Epithelial cell of proximal tubule (primary cell): ENCODE measurements around the gene MAP3K5. TPM values are rescaled to one million over a fixed set of nuclear protein-coding genes. Genes with fewer than 3 reads are reported as not detected.

Experiments used
- DNase-seq: peaks from one replicate; pipeline ENCODE4 v3.0.0-alpha.2; 2011; ENCODE audit warnings: low read depth
- H3K4me3 ChIP-seq: 2 replicates; pipeline ENCODE4 v1.5.1; 2011; ENCODE audit warnings: low read depth, mild to moderate bottlenecking, low read length
- total RNA-seq: library from RNA; depleted of rRNA; stranded (reverse); fragments of >200 nt; gene quantifications from 2 replicates; pipeline ENCODE4 v1.2.3, GENCODE V29; 2015
- TF ChIP-seq, protein P1 (sequence below): conservative IDR thresholded peaks from 2 replicates; pipeline ENCODE4 v1.5.1; 2012; ENCODE audit warnings: low read depth, mild to moderate bottlenecking, low read length

The MAP3K5 gene
- total RNA-seq, 1 donor from 2014 or later, result 7.8 TPM

DNA sequence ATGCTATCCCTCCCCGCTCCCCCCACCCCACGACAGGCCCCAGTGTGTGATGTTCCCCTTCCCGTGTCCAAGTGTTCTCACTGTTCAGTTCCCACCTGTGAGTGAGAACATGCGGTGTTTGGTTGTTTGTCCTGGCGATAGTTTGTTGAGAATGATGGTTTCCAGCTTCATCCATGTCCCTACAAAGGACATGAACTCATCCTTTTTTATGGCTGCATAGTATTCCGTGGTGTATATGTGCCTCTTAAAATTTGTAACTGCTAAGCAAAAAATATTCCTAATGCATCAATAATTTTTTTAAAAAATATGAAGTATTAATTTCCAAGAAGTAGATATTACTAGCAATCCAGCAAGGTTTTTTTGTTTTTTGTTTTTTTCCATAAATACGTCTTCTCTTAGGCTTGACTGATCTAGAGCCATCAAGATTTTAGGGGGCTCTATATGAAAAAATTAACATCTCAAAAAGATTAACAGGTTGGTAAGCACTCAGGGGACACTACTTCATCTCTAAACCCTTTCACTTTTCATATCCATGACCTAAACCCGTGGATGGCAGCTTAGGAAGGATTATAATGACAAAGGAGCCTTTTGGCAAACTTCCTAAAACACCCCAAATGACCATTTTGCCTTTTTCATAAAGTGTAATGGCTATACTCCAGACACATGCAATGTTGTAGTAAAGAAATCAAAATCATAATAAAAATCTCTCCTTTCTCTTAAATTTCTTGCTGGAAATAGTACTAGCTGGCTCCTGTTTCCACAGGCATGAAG lies 256.2 kb downstream of the MAP3K5 start:
- no peak overlapping the region for H3K4me3 ChIP-seq
- DNase-seq, result no peak
- TF ChIP-seq, protein P1, sequence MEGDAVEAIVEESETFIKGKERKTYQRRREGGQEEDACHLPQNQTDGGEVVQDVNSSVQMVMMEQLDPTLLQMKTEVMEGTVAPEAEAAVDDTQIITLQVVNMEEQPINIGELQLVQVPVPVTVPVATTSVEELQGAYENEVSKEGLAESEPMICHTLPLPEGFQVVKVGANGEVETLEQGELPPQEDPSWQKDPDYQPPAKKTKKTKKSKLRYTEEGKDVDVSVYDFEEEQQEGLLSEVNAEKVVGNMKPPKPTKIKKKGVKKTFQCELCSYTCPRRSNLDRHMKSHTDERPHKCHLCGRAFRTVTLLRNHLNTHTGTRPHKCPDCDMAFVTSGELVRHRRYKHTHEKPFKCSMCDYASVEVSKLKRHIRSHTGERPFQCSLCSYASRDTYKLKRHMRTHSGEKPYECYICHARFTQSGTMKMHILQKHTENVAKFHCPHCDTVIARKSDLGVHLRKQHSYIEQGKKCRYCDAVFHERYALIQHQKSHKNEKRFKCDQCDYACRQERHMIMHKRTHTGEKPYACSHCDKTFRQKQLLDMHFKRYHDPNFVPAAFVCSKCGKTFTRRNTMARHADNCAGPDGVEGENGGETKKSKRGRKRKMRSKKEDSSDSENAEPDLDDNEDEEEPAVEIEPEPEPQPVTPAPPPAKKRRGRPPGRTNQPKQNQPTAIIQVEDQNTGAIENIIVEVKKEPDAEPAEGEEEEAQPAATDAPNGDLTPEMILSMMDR, result no peak

DNA sequence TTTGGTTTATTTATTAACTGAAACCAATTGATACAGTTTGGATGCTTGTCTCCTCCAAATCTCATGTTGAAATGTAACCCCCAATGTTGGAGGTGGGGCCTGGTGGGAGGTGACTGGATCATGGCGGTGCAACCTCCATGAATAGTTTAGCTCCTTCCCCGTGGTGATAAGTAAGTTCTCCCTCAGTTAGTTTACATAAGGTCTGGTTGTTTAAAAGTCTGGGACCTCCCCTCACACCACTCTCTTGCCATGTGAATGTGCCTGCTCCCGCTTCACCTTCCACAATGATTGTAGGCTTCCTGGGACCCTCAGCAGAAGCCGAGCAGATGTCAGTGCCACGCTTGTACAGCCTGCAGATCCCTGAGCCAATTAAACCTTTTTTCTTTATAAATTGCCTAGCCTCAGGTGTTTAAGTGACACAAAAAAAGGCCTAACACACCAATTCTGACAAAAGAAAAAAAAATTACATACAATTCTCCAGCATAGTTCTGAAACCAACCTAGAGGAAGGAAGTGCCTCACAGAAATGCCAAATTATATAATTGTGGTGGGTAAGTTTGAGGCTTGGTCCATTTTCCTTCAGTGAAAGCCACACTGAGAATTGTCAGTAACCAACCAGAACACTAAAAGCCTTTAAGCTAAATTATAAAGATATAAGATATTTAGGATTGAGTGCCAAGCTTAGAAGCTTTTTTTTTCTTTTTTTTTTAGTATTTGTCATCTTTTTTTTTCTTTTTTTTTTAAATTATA lies 257.1 kb downstream of the MAP3K5 start:
- TF ChIP-seq, protein P1, result no peak
- DNase-seq, result no peak
- H3K4me3 ChIP-seq, result no peak overlapping the region

DNA sequence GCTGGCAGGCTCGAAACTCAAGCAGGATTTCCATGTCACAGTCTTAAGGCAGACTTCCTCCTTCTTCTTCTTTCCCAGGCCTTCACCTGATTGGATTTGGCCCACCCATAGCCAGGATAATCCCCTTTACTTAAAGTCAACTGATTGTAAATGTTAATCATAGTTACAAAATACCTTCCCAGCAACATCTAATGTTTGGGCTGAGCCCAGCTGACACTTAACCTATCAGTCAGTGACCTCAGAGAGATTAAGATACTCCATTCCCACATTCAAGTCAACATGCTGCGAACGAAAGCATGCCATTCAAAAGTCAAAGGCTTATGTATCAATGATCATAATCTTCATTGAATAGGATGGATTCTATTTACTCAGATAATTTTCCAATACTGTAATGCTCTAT lies 258.0 kb downstream of the MAP3K5 start:
- DNase-seq, result no peak
- H3K4me3 ChIP-seq, result no peak overlapping the region
- TF ChIP-seq, protein P1, result no peak

DNA sequence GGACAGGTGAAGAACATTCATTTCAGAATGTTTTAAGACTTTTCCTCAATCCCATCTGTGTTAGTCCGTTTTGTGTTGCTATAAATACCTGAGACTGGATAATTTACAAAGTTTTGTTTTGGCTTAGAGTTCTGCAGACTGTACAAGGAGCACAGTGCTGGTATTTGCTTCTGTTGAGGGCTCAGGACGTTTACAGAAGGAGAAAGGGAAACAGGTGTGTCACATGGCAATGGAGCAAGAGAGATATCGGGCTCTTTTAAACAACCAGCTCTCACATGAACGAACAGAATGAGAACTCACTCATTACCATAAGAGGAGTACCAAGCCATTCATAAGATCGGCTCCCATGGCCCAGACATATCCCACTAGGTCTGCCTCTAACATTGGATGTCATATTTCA lies 258.8 kb downstream of the MAP3K5 start:
- H3K4me3 ChIP-seq, result no peak overlapping the region
- TF ChIP-seq, protein P1, result no peak

DNA sequence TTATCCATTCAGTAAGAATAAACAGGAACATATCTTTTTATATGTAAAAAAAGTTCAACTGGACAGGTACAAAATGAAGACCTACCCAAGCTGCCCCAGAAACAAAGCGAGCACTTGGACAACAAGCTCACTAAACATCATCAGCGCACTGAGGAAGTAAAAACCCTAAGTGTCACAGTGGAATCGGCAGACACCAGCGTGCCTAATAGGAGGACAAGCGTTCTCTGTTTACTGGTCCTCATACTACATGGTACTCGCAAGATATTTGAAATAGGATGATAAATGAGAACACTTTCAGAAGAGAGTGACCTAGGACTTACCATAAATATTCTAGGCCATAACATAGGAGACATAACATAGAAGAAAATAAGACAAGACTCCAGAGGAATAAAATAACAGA lies 260.2 kb downstream of the MAP3K5 start:
- no peak for DNase-seq
- TF ChIP-seq, protein P1, result no peak
- no peak overlapping the region for H3K4me3 ChIP-seq

More for the DNA sequence above, 258.8 kb downstream of the MAP3K5 start:
- no peak for DNase-seq

DNA sequence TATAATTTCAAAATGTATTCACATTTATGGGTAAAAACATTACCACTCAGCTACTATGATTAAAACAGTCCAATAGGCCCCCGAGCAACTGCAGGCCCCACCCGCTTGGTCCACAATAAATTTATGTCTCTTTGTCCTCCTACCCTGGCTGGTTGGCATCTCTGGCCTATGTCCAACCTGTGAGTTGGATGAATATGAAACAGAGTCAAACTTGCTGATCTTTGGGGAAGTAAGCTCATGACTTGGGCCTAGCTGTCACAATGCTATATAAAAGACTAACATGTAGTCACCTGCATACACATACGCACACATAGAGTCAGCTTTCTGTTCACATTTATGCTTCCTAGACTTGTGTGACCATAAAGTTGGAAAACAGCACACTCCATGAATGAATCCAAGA lies 262.6 kb downstream of the MAP3K5 start:
- no peak overlapping the region for H3K4me3 ChIP-seq
- DNase-seq, result no peak
- TF ChIP-seq, protein P1, result no peak
